T-helper 1 cell treated with Interleukin-12 subunit alpha and Interleukin-12 subunit beta and Interleukin-4 antibody, amounts not matched to agents 30 μg/mL and 1 μg/mL, for 36 hours (primary cell): ENCODE data around the gene CCDC89.

Source experiments
- H3K27ac Mint-ChIP-seq: one replicate; pipeline ENCODE4 v1.8.0; 2021; ENCODE audit warnings: mild to moderate bottlenecking, mixed read lengths
- H3K27me3 Mint-ChIP-seq: one replicate; pipeline ENCODE4 v1.8.0; 2021; ENCODE audit warnings: low read depth, mixed read lengths
- H3K36me3 Mint-ChIP-seq: one replicate; pipeline ENCODE4 v1.8.0; 2021; ENCODE audit warnings: low read depth, mixed read lengths
- H3K4me1 Mint-ChIP-seq: one replicate; pipeline ENCODE4 v1.8.0; 2021; ENCODE audit warnings: low read depth, mixed read lengths
- H3K4me3 Mint-ChIP-seq: one replicate; pipeline ENCODE4 v1.8.0; 2021; ENCODE audit warnings: mild to moderate bottlenecking, moderate library complexity, mixed read lengths
- H3K9me3 Mint-ChIP-seq: one replicate; pipeline ENCODE4 v1.8.0; 2021; ENCODE audit warnings: mixed read lengths

Gene CCDC89

GRCh38 chr11:85705800-85706199, 19.8 kb upstream of the CCDC89 start:
- Mint-ChIP-seq H3K27ac (no peak overlapping the region), H3K36me3 (peaks cover 57% of the 10 kb centered on the region), H3K27me3 (peaks cover 3% of the 10 kb centered on the region), H3K4me3 (no peak overlapping the region), H3K4me1 (peaks cover 3% of the 10 kb centered on the region), H3K9me3 (peaks cover 14% of the 10 kb centered on the region)

- Mint-ChIP-seq H3K36me3 (peaks cover 60% of the 10 kb centered on the region), H3K27me3 (peaks cover 3% of the 10 kb centered on the region), H3K9me3 (peaks cover 14% of the 10 kb centered on the region), H3K4me3 (no peak overlapping the region), H3K4me1 (peaks cover 11% of the 10 kb centered on the region), H3K27ac (no peak overlapping the region)
These were observed 19.0 kb upstream of the CCDC89 start for GRCh38 chr11:85704967-85705366.

GRCh38 chr11:85699957-85700741, 14.2 kb upstream of the CCDC89 start:
- Mint-ChIP-seq H3K27me3 (peaks cover 3% of the 10 kb centered on the region), H3K27ac (peak overlapping the region; percentile 71), H3K9me3 (peaks cover 14% of the 10 kb centered on the region), H3K36me3 (peaks cover 72% of the 10 kb centered on the region), H3K4me1 (peaks cover 35% of the 10 kb centered on the region), H3K4me3 (peak overlapping the region; percentile 64)

GRCh38 chr11:85698195-85698594, 12.2 kb upstream of the CCDC89 start:
- Mint-ChIP-seq H3K4me3 (no peak overlapping the region), H3K27ac (no peak overlapping the region), H3K27me3 (no peaks in the 10 kb centered on the region), H3K4me1 (peaks cover 38% of the 10 kb centered on the region), H3K36me3 (peaks cover 64% of the 10 kb centered on the region), H3K9me3 (peaks cover 7% of the 10 kb centered on the region)

- H3K9me3 Mint-ChIP-seq = peaks cover 3% of the 10 kb centered on the region
- H3K36me3 Mint-ChIP-seq = peaks cover 64% of the 10 kb centered on the region
- no peak overlapping the region for H3K4me3 Mint-ChIP-seq
- H3K4me1 Mint-ChIP-seq = peaks cover 38% of the 10 kb centered on the region
- no peak overlapping the region for H3K27ac Mint-ChIP-seq
- no peaks in the 10 kb centered on the region for H3K27me3 Mint-ChIP-seq
These were observed 11.8 kb upstream of the CCDC89 start for GRCh38 chr11:85697747-85698146.

GRCh38 chr11:85695546-85695945, 9.6 kb upstream of the CCDC89 start:
- no peaks in the 10 kb centered on the region for H3K27me3 Mint-ChIP-seq
- peaks cover 37% of the 10 kb centered on the region for H3K4me1 Mint-ChIP-seq
- H3K9me3 Mint-ChIP-seq = no peaks in the 10 kb centered on the region
- H3K27ac Mint-ChIP-seq = no peak overlapping the region
- peaks cover 61% of the 10 kb centered on the region for H3K36me3 Mint-ChIP-seq
- H3K4me3 Mint-ChIP-seq = no peak overlapping the region

- peaks cover 63% of the 10 kb centered on the region for H3K36me3 Mint-ChIP-seq
- H3K4me3 Mint-ChIP-seq = no peak overlapping the region
- H3K4me1 Mint-ChIP-seq = peaks cover 29% of the 10 kb centered on the region
- no peaks in the 10 kb centered on the region for H3K27me3 Mint-ChIP-seq
- no peak overlapping the region for H3K27ac Mint-ChIP-seq
- no peaks in the 10 kb centered on the region for H3K9me3 Mint-ChIP-seq
These were observed 8.5 kb upstream of the CCDC89 start for GRCh38 chr11:85694385-85694980.

- Mint-ChIP-seq H3K36me3 (peaks cover 17% of the 10 kb centered on the region), H3K4me1 (peaks cover 14% of the 10 kb centered on the region), H3K9me3 (no peaks in the 10 kb centered on the region), H3K27me3 (peaks cover 2% of the 10 kb centered on the region), H3K27ac (no peak overlapping the region), H3K4me3 (no peak overlapping the region)
These were observed 723 bp downstream of the CCDC89 start for GRCh38 chr11:85685125-85685819.

GRCh38 chr11:85682330-85683305, 3.4 kb downstream of the CCDC89 start:
- peaks cover 13% of the 10 kb centered on the region for H3K4me1 Mint-ChIP-seq
- H3K27ac Mint-ChIP-seq = peak overlapping the region; percentile 58
- no peaks in the 10 kb centered on the region for H3K9me3 Mint-ChIP-seq
- peaks cover 9% of the 10 kb centered on the region for H3K36me3 Mint-ChIP-seq
- peaks cover 22% of the 10 kb centered on the region for H3K27me3 Mint-ChIP-seq
- peak overlapping the region; percentile 81 for H3K4me3 Mint-ChIP-seq

- Mint-ChIP-seq H3K4me3 (no peak overlapping the region), H3K36me3 (peaks cover 9% of the 10 kb centered on the region), H3K27me3 (peaks cover 22% of the 10 kb centered on the region), H3K27ac (no peak overlapping the region), H3K9me3 (no peaks in the 10 kb centered on the region), H3K4me1 (peaks cover 13% of the 10 kb centered on the region)
These were observed 5.1 kb downstream of the CCDC89 start for GRCh38 chr11:85680897-85681296.

GRCh38 chr11:85679576-85679975, 6.4 kb downstream of the CCDC89 start:
- Mint-ChIP-seq H3K36me3 (peaks cover 11% of the 10 kb centered on the region), H3K27ac (no peak overlapping the region), H3K27me3 (peaks cover 27% of the 10 kb centered on the region)

GRCh38 chr11:85673393-85673792, 12.6 kb downstream of the CCDC89 start:
- Mint-ChIP-seq H3K4me1 (peaks cover 4% of the 10 kb centered on the region), H3K27me3 (peaks cover 21% of the 10 kb centered on the region), H3K4me3 (no peak overlapping the region), H3K9me3 (peaks cover 8% of the 10 kb centered on the region), H3K36me3 (peaks cover 2% of the 10 kb centered on the region), H3K27ac (no peak overlapping the region)

More at GRCh38 chr11:85679576-85679975, 6.4 kb downstream of the CCDC89 start:
- Mint-ChIP-seq H3K4me1 (peaks cover 13% of the 10 kb centered on the region), H3K9me3 (no peaks in the 10 kb centered on the region), H3K4me3 (no peak overlapping the region)

GRCh38 chr11:85672105-85672902, 13.7 kb downstream of the CCDC89 start:
- no peak overlapping the region for H3K4me3 Mint-ChIP-seq
- no peak overlapping the region for H3K27ac Mint-ChIP-seq
- peaks cover 16% of the 10 kb centered on the region for H3K27me3 Mint-ChIP-seq
- peaks cover 2% of the 10 kb centered on the region for H3K36me3 Mint-ChIP-seq
- peaks cover 4% of the 10 kb centered on the region for H3K4me1 Mint-ChIP-seq
- H3K9me3 Mint-ChIP-seq = peaks cover 8% of the 10 kb centered on the region
